GM18517 (cell line): ENCODE results near the gene DOC2A.
"Not testable (repeated sequence)": the region's sequence is repeated elsewhere in the genome, so short reads cannot be mapped to it uniquely, and the experiment has no call there.

Experiments
- ATAC-seq: cut with Tn5 transposase; IDR thresholded peaks from one replicate; pipeline ENCODE4 v1.9.1; 2021; ENCODE audit warnings: mild to moderate bottlenecking, moderate library complexity; ENCODE audit not compliant: unreplicated experiment

The DOC2A gene

DNA sequence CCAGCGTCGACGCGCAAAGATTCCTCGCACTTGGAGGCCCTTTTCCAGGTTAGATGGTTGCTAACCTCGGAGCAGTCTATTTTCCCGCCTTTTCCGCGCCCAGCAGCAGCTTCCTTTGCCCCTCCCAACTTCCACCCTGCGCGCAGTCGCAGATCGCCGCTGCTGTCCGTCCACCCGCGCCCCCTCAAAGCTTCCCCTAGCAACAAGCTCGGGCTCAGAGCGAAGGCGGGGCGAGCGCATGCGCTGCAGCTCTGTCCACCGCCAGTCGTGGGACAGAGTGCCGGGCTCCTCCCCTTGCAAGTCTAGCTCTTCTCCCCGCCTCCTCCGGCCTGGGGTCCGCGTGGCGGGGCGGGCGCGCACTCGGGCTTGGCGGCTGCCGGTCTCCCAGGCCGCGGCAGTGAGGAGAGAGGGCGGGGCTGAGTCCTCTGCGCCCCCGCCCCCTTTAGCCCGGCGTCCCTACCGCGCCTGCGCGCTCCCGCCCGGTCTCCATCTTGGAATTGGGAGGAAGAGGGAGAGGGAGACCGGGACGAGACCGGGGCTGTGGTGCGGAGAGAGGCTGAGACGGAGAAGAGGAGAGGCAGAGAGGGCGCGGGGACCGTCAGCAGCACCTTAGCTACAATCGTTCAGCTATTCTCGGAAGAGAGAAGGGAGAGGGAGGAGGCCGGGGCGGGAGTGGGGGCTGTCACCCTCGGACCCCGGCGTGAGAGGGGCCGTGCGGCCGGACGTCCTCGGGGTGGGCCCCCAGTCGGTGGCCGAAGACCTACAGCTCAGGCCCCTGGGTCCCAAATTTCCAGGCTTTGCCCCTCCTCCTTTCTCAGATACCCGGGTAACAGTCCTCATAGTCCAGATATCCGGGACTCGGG is 37.2 kb downstream of the DOC2A start, which contains the start of gene TAOK2:
Gene TAOK2, plus strand, starts transcription at position 485 of the 863 bp plus-strand sequence. CDS start 3,905 bp downstream, outside the sequence.
- ATAC-seq: peak; percentile 89

- no peak for ATAC-seq
These were observed 37.8 kb downstream of the DOC2A start for GRCh38 chr16:29972992-29973383.

GRCh38 chr16:29972500-29972899 is 38.3 kb downstream of the DOC2A start:
- ATAC-seq: no peak

- no peak for ATAC-seq
These were observed 39.5 kb downstream of the DOC2A start for GRCh38 chr16:29971304-29971703.

DNA sequence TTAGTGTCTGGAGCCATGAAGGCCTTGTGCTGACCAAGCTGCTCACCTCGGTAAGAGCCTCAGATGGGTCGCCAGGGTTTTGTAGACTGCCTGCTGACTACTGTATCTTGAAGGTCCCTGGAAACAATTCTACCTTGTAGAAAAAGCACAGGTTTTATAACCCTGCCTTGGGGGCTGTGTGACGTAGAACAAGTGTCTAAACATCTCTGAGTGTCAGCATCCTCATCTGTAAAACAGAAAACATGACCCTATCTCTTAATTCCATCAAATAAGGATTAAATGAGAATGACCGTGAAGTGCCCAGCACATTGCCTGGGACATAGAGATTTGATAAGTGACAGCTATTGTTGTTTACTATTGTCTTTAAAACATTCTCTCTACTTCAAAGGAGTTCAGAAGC is 42.6 kb downstream of the DOC2A start:
- ATAC-seq: no peak

DNA sequence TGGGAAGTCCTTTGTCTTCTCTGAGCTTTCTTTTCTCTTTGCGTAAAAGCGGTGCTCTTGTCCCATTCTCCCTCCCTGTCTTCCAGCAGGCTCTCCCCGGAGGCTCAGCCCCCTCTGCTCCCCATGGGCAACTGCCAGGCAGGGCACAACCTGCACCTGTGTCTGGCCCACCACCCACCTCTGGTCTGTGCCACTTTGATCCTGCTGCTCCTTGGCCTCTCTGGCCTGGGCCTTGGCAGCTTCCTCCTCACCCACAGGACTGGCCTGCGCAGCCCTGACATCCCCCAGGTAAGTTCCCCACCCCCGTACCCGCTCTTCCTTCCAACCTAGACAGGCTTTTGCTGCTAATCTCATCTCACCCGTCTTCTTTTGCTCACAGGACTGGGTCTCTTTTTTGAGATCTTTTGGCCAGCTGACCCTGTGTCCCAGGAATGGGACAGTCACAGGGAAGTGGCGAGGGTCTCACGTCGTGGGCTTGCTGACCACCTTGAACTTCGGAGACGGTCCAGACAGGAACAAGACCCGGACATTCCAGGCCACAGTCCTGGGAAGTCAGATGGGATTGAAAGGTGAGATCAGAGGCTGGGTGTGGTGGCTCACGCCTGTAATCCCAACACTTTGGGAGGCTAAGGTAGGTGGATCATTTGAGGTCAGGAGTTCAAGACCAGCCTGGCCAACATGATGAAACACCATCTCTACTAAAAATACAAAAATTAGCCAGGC is 47.6 kb downstream of the DOC2A start:
- no peak for ATAC-seq

DNA sequence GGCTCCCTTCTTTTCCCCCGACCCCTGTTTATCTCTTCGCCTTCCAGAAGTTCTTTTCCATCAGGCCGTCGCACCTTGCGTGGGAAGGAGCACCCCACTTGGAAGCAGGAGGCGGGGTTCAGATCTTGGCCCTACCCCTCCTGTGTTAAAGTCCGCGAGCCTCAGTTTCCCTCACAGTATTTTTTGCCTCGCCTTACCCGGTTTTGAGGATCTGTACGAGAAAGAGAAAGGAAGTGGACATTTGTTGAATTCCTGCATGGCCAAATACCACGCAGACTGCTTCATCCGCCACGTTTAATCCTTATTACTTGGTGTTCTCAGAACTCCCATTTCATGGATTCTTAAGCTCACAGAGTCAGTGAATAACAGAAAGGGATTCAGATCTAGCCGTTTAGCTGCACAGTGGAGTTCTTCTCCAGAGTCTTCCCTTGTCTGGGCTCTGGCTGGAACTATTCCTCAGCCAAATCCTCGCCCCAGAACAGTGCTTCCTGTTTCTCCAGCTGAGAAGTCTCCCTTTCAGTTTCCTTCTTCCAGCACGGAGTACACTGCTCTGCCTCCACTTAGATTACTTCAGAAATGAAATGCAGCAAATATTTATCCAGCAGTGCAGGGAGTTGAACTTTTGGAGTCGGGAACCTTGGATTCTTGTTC is 48.4 kb downstream of the DOC2A start:
- ATAC-seq: no peak

DNA sequence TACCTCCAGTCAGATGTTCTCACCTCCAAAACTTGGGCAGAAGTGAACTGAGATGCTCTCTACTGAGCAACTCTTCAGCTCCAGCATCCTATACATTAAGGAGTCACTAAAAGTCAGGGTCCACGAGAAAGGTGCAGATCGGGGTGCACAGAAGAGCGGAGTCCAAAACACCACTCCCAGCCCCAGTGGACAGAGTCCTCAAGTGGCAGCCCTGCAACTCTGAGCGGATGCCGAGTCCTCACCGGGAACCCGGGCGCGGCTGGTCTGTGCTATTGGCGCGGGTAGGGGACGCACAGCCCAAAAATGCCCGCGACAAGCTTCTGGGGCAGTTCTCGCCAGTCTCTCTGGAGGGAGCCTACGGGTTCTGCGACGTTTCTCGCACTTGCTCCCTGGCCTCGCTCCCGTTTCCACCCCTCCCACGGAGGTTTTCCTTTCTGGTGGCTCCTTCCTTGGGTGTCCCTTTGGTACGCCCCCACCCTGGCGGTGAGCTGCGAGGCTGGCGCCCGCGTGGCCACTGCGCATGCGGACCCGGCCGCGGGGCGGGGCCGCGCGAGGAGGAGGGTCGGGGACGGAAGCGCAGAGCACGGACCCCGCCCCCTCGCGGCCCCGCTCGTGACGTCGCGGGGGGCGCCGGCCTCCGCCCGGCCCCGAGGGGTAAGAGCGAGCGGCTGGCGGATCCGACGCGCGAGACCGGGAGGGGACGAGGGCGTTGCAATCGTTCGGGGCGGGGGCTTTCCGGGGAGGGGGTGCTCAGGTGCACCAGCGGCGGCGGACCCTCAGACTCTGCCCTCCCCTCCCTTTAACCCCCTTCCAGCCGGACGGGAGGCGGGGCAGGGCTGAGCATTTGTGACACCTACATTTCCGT is 49.1 kb downstream of the DOC2A start, which contains the start of gene TMEM219:
Gene TMEM219, plus strand, starts transcription at position 601 of the 865 bp plus-strand sequence. CDS start 1,065 bp downstream, outside the sequence.
- peak; percentile 80 for ATAC-seq

DNA sequence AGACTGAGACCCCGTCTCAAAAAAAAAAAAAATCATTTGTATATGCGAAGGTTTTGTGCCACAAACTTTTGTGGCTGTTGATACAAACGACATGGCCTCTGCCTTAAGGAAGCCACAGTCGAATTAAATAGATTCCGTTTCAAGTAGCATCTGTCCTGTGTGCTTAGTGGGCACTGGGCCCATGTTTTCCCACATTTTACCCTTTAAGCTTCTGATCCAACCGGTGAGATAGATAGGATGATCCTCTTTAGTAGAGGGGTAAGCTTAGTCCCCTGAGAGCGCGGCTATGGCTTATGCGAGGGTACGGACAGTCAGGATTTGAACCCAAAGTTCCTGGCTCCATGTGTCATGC is 49.7 kb downstream of the DOC2A start:
- ATAC-seq: no peak

- ATAC-seq: not testable (repeated sequence)
These were observed 51.0 kb downstream of the DOC2A start for GRCh38 chr16:29959821-29960220.

DNA sequence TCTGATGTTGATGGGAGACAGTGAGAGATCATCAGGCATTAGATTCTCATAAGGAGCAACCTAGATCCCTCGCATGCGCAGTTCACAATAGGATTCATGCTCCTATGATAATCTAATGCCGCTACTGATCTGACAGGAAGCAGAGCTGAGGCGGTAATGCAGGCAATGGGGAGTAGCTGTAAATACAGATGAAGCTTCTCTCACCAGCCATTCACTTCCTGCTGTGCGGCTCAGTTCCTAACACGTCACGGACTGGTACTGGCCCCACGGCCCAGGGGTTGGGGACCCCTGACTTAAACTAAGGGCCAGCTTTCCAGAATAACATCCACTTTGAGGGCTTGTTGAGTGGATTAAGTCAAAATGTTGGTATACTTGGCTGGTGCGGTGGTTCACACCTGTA is 51.5 kb downstream of the DOC2A start:
- no peak for ATAC-seq

DNA sequence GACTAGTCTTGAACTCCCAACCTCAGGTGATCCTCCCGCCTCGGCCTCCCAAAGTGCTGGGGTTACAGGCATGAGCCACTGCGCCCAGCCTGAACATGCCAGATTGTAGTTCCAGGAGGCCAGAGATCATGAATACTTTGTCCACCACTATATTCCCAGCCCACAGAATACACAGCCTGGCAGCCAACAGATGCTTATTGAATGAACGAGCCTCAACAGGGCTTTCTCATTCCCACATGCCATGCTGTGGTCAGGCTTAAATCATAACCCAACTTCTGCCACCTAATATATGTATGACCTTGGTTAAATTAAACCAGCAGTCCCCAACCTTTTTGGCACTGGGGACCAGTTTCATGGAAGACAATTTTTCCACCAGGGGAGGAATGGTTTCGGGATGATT is 52.1 kb downstream of the DOC2A start:
- ATAC-seq: no peak
